RWPE1 (cell line): ENCODE results near the gene MASP1.
"Not testable (repeated sequence)": the region's sequence is repeated elsewhere in the genome, so short reads cannot be mapped to it uniquely, and the experiment has no call there.

Source experiments
- CTCF ChIA-PET: fragments of 350-600 bp; sonication (Branson Sonifier 250); formaldehyde crosslinking; extraction: SDS; loops from one replicate; lab custom pipeline; 2021; lab: Yijun Ruan, JAX
- POLR2A ChIA-PET: fragments of 400-600 bp; formaldehyde crosslinking; extraction: SDS; loops from one replicate; lab custom pipeline; 2020; ENCODE audit warnings: antibody characterized with exemption; ENCODE audit not compliant: low non-redundant PET; lab: Yijun Ruan, JAX
- DNase-seq: peaks from one replicate; pipeline ENCODE4 v3.0.0; 2012; ENCODE audit warnings: low spot score
- H3K27ac ChIP-seq: fragments of 450-650 bp; 2 replicates; pipeline ENCODE4 v1.5.1; 2017
- CTCF ChIP-seq: fragments of 450-650 bp; conservative IDR thresholded peaks from 2 replicates; pipeline ENCODE4 v1.5.1; 2017; ENCODE audit warnings: low read depth, mild to moderate bottlenecking

Gene MASP1

GRCh38 chr3:187209491-187209890, 82.0 kb downstream of the MASP1 start:
- H3K27ac ChIP-seq: no peak overlapping the region
- no peak for DNase-seq
- POLR2A ChIA-PET: no interaction called here
- no peak for TF ChIP-seq CTCF
- CTCF ChIA-PET: no interaction called here

- no peak overlapping the region; the same call in 1 of the 2 replicates for H3K27ac ChIP-seq
- ChIA-PET CTCF (interaction anchor here (0.6 kb wide), 1 partner anchor 80 kb away, joined by 3 read pairs; no protein-coding TSS in a partner anchor), POLR2A (no interaction called here)
- no peak for TF ChIP-seq CTCF
- peak; percentile 70 for DNase-seq
Measured at GRCh38 chr3:187208159-187208558, 83.4 kb downstream of the MASP1 start.

GRCh38 chr3:187207624-187208023, 83.9 kb downstream of the MASP1 start:
- ChIA-PET POLR2A (no interaction called here), CTCF (interaction anchor here (0.6 kb wide), 1 partner anchor 80 kb away, joined by 3 read pairs; no protein-coding TSS in a partner anchor)
- DNase-seq: no peak
- no peak for TF ChIP-seq CTCF
- no peak overlapping the region for H3K27ac ChIP-seq

- DNase-seq: no peak
- ChIA-PET POLR2A (no interaction called here), CTCF (interaction anchor here (1.1 kb wide), 1 partner anchor 16 kb away, joined by 3 read pairs; no protein-coding TSS in a partner anchor)
- no peak overlapping the region; the same call in 1 of the 2 replicates for H3K27ac ChIP-seq
- TF ChIP-seq CTCF: no peak
Measured at GRCh38 chr3:187207062-187207461, 84.5 kb downstream of the MASP1 start.

- ChIA-PET CTCF (no interaction called here), POLR2A (no interaction called here)
- H3K27ac ChIP-seq: no peak overlapping the region
- no peak for TF ChIP-seq CTCF
- DNase-seq: no peak
Measured at GRCh38 chr3:187205683-187206082, 85.9 kb downstream of the MASP1 start.

- H3K27ac ChIP-seq, CTCF ChIA-PET, DNase-seq, POLR2A ChIA-PET: not testable (repeated sequence)
Measured at GRCh38 chr3:187199463-187200050, 92.0 kb downstream of the MASP1 start.

- ChIA-PET CTCF (interaction anchor here (0.8 kb wide), 1 partner anchor 121 kb away, joined by 3 read pairs; no protein-coding TSS in a partner anchor), POLR2A (interaction anchor here (0.6 kb wide), 1 partner anchor 24 kb away, joined by 3 read pairs; no protein-coding TSS in a partner anchor)
Measured at GRCh38 chr3:187198490-187198889, 93.0 kb downstream of the MASP1 start.

More at GRCh38 chr3:187198490-187198889, 93.0 kb downstream of the MASP1 start:
- TF ChIP-seq CTCF: no peak
- H3K27ac ChIP-seq: no peak overlapping the region
- no peak for DNase-seq
